A673 (cell line): ENCODE results near the gene UQCRC1. TPM values are rescaled to one million over a fixed set of nuclear protein-coding genes. Genes with fewer than 3 reads are reported as not detected.

ENCODE experiments used
- BruUV-seq: library from RNA; stranded (reverse); fragments of 400-500 nt; replicated peaks from 2 replicates; lab custom pipeline; 2021; lab: Mats Ljungman, UMichigan
- CTCF ChIA-PET: fragments of 300-600 bp; sonication (Branson Sonifier 250); formaldehyde crosslinking; loops from one replicate; lab custom pipeline; 2022; ENCODE audit warnings: antibody characterized with exemption; lab: Charles Lee
- POLR2A ChIA-PET: fragments of 300-600 bp; sonication (Branson Sonifier 250); formaldehyde crosslinking; loops from one replicate; lab custom pipeline; 2022; ENCODE audit warnings: antibody characterized with exemption; ENCODE audit not compliant: low non-redundant PET; lab: Charles Lee
- DNase-seq: peaks from one replicate; pipeline ENCODE4 v3.0.0-alpha.2; 2015; ENCODE audit warnings: low spot score
- H3K27ac ChIP-seq: fragments of 200-600 bp; sonication (generic); 2 replicates; pipeline ENCODE4 v1.5.1; 2016; ENCODE audit warnings: mixed run types, low read depth, mild to moderate bottlenecking, mixed read lengths, antibody characterized with exemption, low read length; ENCODE audit not compliant: poor library complexity, severe bottlenecking
- H3K27me3 ChIP-seq: fragments of 200-600 bp; sonication (generic); replicated peaks from 2 replicates; pipeline ENCODE4 v1.6.1; 2017; ENCODE audit warnings: mixed run types, low read depth, mild to moderate bottlenecking, mixed read lengths, antibody characterized with exemption, low read length; ENCODE audit not compliant: insufficient read depth, poor library complexity
- H3K36me3 ChIP-seq: fragments of 200-600 bp; sonication (generic); 2 replicates; pipeline ENCODE4 v1.6.1; 2016; ENCODE audit warnings: mixed run types, mild to moderate bottlenecking, mixed read lengths, antibody characterized with exemption, low read length; ENCODE audit not compliant: insufficient read depth, poor library complexity, severe bottlenecking
- H3K4me1 ChIP-seq: fragments of 200-600 bp; sonication (generic); 2 replicates; pipeline ENCODE4 v1.6.1; 2017; ENCODE audit warnings: mixed run types, mild to moderate bottlenecking, mixed read lengths, antibody characterized with exemption, low read length; ENCODE audit not compliant: insufficient read depth, poor library complexity, severe bottlenecking
- H3K4me3 ChIP-seq: fragments of 200-600 bp; sonication (generic); 2 replicates; pipeline ENCODE4 v1.5.1; 2016; ENCODE audit warnings: low read depth, mixed run types, mild to moderate bottlenecking, mixed read lengths, low read length; ENCODE audit not compliant: poor library complexity, severe bottlenecking
- H3K9me3 ChIP-seq: fragments of 200-600 bp; sonication (generic); 2 replicates; pipeline ENCODE4 v1.6.1; 2016; ENCODE audit warnings: mixed run types, low read depth, mild to moderate bottlenecking, mixed read lengths, antibody characterized with exemption, low read length; ENCODE audit not compliant: poor library complexity, severe bottlenecking
- CTCF ChIP-seq: fragments of 300-800, 200-600 bp; sonication (generic); conservative IDR thresholded peaks from 2 replicates; pipeline ENCODE4 v1.5.1; 2017; ENCODE audit warnings: low read depth, mild to moderate bottlenecking, antibody characterized with exemption, low read length, moderate library complexity, mixed read lengths
- EZH2 ChIP-seq: fragments of 200-600 bp; sonication (generic); IDR thresholded peaks from 2 replicates; pipeline ENCODE4 v1.6.1; 2017; ENCODE audit warnings: borderline replicate concordance, low read depth, mild to moderate bottlenecking, mixed read lengths, antibody characterized with exemption, low read length; ENCODE audit not compliant: poor library complexity, severe bottlenecking
- intact Hi-C: fragments of 100-400 bp; cut with micrococcal nuclease; formaldehyde crosslinking; loops from one replicate; pipeline ENCODE4 v1.10.0; 2022; ENCODE audit not compliant: unreplicated experiment
- total RNA-seq: library from RNA; stranded (reverse); gene quantifications from 2 replicates; pipeline ENCODE4 v1.2.3, GENCODE V29; 2021

The UQCRC1 gene
- total RNA-seq, 1 experiment from 2014 or later, result 189 TPM

GRCh38 chr3:48572517-48572916 is 36.9 kb downstream of the UQCRC1 start:
- POLR2A ChIA-PET, result no interaction called here

GRCh38 chr3:48571938-48572337 is 37.5 kb downstream of the UQCRC1 start:
- intact Hi-C loops, result no loop called here
- no peak overlapping the region for H3K27ac ChIP-seq
- no peak overlapping the region for H3K4me3 ChIP-seq
- DNase-seq, result no peak
- no peaks in the 10 kb centered on the region for H3K27me3 ChIP-seq
- ChIA-PET CTCF (no interaction called here), POLR2A (no interaction called here)
- TF ChIP-seq CTCF (no peak), EZH2 (no peak)
- no peaks in the 10 kb centered on the region for H3K4me1 ChIP-seq
- H3K9me3 ChIP-seq, result no peaks in the 10 kb centered on the region
- BruUV-seq, result no TSS peak
- H3K36me3 ChIP-seq, result no peaks in the 10 kb centered on the region

More at GRCh38 chr3:48572517-48572916, 36.9 kb downstream of the UQCRC1 start:
- intact Hi-C loops, result no loop called here
- TF ChIP-seq CTCF, result no peak
- no peak for TF ChIP-seq EZH2
- Histone ChIP-seq H3K36me3 (no peaks in the 10 kb centered on the region), H3K27ac (no peak overlapping the region), H3K27me3 (no peaks in the 10 kb centered on the region), H3K9me3 (no peaks in the 10 kb centered on the region), H3K4me1 (no peaks in the 10 kb centered on the region), H3K4me3 (no peak overlapping the region)
- CTCF ChIA-PET, result no interaction called here
- no peak for DNase-seq
- BruUV-seq, result no TSS peak

- no peaks in the 10 kb centered on the region for H3K4me1 ChIP-seq
- no TSS peak for BruUV-seq
Observed at GRCh38 chr3:48569808-48570450, 39.5 kb downstream of the UQCRC1 start.

More at GRCh38 chr3:48569808-48570450, 39.5 kb downstream of the UQCRC1 start:
- POLR2A ChIA-PET, result no interaction called here
- no peak overlapping the region for H3K27ac ChIP-seq
- H3K4me3 ChIP-seq, result no peak overlapping the region
- no peak for DNase-seq
- H3K36me3 ChIP-seq, result no peaks in the 10 kb centered on the region
- intact Hi-C loops, result no loop called here
- H3K9me3 ChIP-seq, result no peaks in the 10 kb centered on the region
- TF ChIP-seq EZH2, result no peak
- TF ChIP-seq CTCF, result no peak
- CTCF ChIA-PET, result no interaction called here
- H3K27me3 ChIP-seq, result no peaks in the 10 kb centered on the region
